ENCODE data around the gene HS2ST1. TPM values are rescaled to one million over a fixed set of nuclear protein-coding genes. Genes with fewer than 3 reads are reported as not detected.

HS2ST1 gene
- total and polyA plus RNA-seq, 10 of the 15 experiments (the other 5 are each of a cell fraction or from before 2014, with no cell fraction given) = 5.4 to 30.8 (median 18.6) TPM

DNA sequence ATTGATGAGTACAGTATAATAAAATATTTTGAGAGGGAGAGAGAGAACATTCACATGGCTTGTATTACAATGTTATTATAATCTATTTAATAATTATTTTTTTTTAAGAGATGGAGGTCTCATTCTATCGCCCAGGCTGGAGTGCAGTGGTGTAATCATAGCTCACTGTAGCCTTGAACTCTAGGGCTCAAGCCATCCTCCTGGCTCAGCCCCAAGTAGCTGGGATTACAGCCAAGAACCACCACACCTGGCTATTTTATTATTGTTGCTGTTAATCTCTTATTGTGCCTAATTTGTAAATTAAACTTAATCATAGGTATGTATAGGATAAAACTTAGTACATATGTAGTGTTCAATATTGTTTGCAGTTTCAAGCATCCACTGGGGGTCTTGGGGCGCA, 57.8 kb downstream of the HS2ST1 start:
- Histone ChIP-seq H4K20me1 (ENCODE audit: control insufficient read depth, insufficient read depth) (no peaks in the 10 kb centered on the region), H3K27me3 (replicated peaks in 1 of 2; ENCODE audit: control insufficient read depth in 2 of 2, insufficient read depth in 2 of 2, low read length in 1 of 2) (no peaks in the 10 kb centered on the region), H3K9me3 (replicated peaks; ENCODE audit: control insufficient read depth, insufficient read depth, low read length) (peaks cover 1% of the 10 kb centered on the region; the same call in 1 of the 3 replicates), H3K36me3 (ENCODE audit: control insufficient read depth in 2 of 2, insufficient read depth in 2 of 2, low read length in 1 of 2) (no peaks in the 10 kb centered on the region), H3K4me2 (ENCODE audit: control insufficient read depth, insufficient read depth) (no peak overlapping the region), H3K79me2 (ENCODE audit: control insufficient read depth, insufficient read depth, low read length) (peaks cover 7% of the 10 kb centered on the region), H3K4me1 (ENCODE audit: control insufficient read depth, insufficient read depth, low read length) (no peaks in the 10 kb centered on the region), H3K9ac (ENCODE audit: control insufficient read depth, insufficient read depth, low read length) (no peak overlapping the region), H3K4me3 (no peak overlapping the region), H3K27ac (ENCODE audit: control insufficient read depth, insufficient read depth) (no peak overlapping the region), H2AFZ (ENCODE audit: control insufficient read depth, low read depth, low read length) (no peak overlapping the region)
- 66% methylated on average over 2 of the region's 2 CpGs for WGBS (ENCODE audit: insufficient coverage, insufficient replicate concordance, low lambda C conversion rate, missing lambda C conversion rate)
- no peak for DNase-seq (ENCODE audit: low read depth, low spot score)
- intact Hi-C loops (cut with micrococcal nuclease; ENCODE audit: unreplicated experiment) (no loop called here), in situ Hi-C loops (cut with MboI) (no loop called here)
- ChIA-PET CTCF (interaction anchor here (0.6 to 0.8 kb wide), 2 partner anchors 46 to 86 kb away, joined by 3 to 4 read pairs; no protein-coding TSS in a partner anchor), RAD21 (ENCODE audit: unreplicated experiment) (no interaction called here), POLR2A (interaction anchor here (0.7 kb wide), 1 partner anchor 90 kb away, joined by 3 read pairs; no protein-coding TSS in a partner anchor), SMC1A (ENCODE audit: uncharacterized antibody, unreplicated experiment) (interaction anchor here (0.7 to 1.5 kb wide), 2 partner anchors 12 to 29 kb away, joined by 3 to 8 read pairs; no protein-coding TSS in a partner anchor)
- ATAC-seq = no peak
- BruUV-seq (replicated peaks) = no TSS peak
- TF ChIP-seq KDM1A (IDR thresholded peaks at IDR 0.05; ENCODE audit: borderline replicate concordance) (no peak), NRF1 (conservative IDR thresholded peaks at IDR 0.05; ENCODE audit: low read depth, low read length) (no peak), RB1 (IDR thresholded peaks at IDR 0.05; ENCODE audit: borderline replicate concordance) (no peak), ZNF24 (IDR thresholded peaks at IDR 0.05) (no peak), MTA2 (IDR thresholded peaks at IDR 0.05; ENCODE audit: low read depth) (no peak), STAT1 (conservative IDR thresholded peaks at IDR 0.05) (no peak), NR2C1 (IDR thresholded peaks at IDR 0.05) (no peak), CBX5 (IDR thresholded peaks at IDR 0.05; ENCODE audit: low read depth) (no peak), STAT3 (IDR thresholded peaks at IDR 0.05; ENCODE audit: low read depth, low read length) (no peak), MYB (IDR thresholded peaks at IDR 0.05; ENCODE audit: borderline replicate concordance, low read depth, low read length) (no peak), PAX8 (IDR thresholded peaks at IDR 0.05) (no peak), RCOR1 (conservative IDR thresholded peaks at IDR 0.05; ENCODE audit: low read depth, low read length) (no peak), RBBP5 (conservative IDR thresholded peaks at IDR 0.05) (no peak)
- TF ChIP-seq, protein P1, sequence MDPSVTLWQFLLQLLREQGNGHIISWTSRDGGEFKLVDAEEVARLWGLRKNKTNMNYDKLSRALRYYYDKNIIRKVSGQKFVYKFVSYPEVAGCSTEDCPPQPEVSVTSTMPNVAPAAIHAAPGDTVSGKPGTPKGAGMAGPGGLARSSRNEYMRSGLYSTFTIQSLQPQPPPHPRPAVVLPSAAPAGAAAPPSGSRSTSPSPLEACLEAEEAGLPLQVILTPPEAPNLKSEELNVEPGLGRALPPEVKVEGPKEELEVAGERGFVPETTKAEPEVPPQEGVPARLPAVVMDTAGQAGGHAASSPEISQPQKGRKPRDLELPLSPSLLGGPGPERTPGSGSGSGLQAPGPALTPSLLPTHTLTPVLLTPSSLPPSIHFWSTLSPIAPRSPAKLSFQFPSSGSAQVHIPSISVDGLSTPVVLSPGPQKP (IDR thresholded peaks at IDR 0.05; ENCODE audit: low read depth, low read length) = no peak
- TF ChIP-seq, protein P2, sequence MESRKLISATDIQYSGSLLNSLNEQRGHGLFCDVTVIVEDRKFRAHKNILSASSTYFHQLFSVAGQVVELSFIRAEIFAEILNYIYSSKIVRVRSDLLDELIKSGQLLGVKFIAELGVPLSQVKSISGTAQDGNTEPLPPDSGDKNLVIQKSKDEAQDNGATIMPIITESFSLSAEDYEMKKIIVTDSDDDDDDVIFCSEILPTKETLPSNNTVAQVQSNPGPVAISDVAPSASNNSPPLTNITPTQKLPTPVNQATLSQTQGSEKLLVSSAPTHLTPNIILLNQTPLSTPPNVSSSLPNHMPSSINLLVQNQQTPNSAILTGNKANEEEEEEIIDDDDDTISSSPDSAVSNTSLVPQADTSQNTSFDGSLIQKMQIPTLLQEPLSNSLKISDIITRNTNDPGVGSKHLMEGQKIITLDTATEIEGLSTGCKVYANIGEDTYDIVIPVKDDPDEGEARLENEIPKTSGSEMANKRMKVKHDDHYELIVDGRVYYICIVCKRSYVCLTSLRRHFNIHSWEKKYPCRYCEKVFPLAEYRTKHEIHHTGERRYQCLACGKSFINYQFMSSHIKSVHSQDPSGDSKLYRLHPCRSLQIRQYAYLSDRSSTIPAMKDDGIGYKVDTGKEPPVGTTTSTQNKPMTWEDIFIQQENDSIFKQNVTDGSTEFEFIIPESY (IDR thresholded peaks at IDR 0.05) = no peak
- FAIRE-seq = no peak
